T-cell (primary cell): ENCODE data around the gene SYT9. TPM values are rescaled to one million over a fixed set of nuclear protein-coding genes. Genes with fewer than 3 reads are reported as not detected.

Experiments used
- ATAC-seq, 4 experiments: fragments of 200-7000 bp in 3 of 4; fragments of 150-1000 bp in 1 of 4; cut with Tn5 transposase; replicated peaks in 1 of 4; 1 replicate in 3 of 4; 2 replicates in 1 of 4; pipeline ENCODE4 v1.10.0; 2021; ENCODE audit warnings: moderate library complexity in 3 of 4, mild to moderate bottlenecking in 2 of 4, moderate number of reproducible peaks in 1 of 4
- CTCF ChIA-PET, 2 donors: fragments of 300-600 bp; sonication (Branson Sonifier 250); formaldehyde crosslinking; loops; one replicate each; lab custom pipeline; 2022; ENCODE audit warnings: antibody characterized with exemption in 2 of 2; lab: Charles Lee
- POLR2A ChIA-PET, 2 donors: fragments of 300-600 bp; sonication (Branson Sonifier 250); formaldehyde crosslinking; loops; one replicate each; lab custom pipeline; 2022; ENCODE audit warnings: antibody characterized with exemption in 2 of 2; lab: Charles Lee
- DNase-seq, 35 experiments: peaks; one replicate each; pipeline versions ENCODE4 v3.0.0 to v3.0.0-alpha.2; 2013 to 2023
- H3K27ac ChIP-seq: one replicate; pipeline ENCODE4 v1.5.1; 2013; ENCODE audit warnings: low read length
- H3K27me3 ChIP-seq, 2 experiments: replicated peaks in 1 of 2; 1 replicate in 1 of 2; 2 replicates in 1 of 2; pipeline versions ENCODE4 v1.6.1 to v1.7.0; 2013; ENCODE audit warnings: low read length in 1 of 2, mixed read lengths in 1 of 2; ENCODE audit not compliant: control insufficient read depth in 2 of 2, insufficient read depth in 2 of 2; ENCODE audit errors: extremely low read depth in 1 of 2
- H3K36me3 ChIP-seq, 2 donors: 1 replicate in 1 of 2; 2 replicates in 1 of 2; pipeline versions ENCODE4 v1.6.1 to v1.7.0; 2013; ENCODE audit warnings: low read length in 1 of 2; ENCODE audit not compliant: control insufficient read depth in 2 of 2, insufficient read depth in 1 of 2; ENCODE audit errors: extremely low read depth in 1 of 2
- H3K4me1 ChIP-seq, 2 experiments: 1 replicate in 1 of 2; 2 replicates in 1 of 2; pipeline versions ENCODE4 v1.6.1 to v1.7.0; 2013; ENCODE audit warnings: low read length in 2 of 2, mixed read lengths in 1 of 2; ENCODE audit not compliant: insufficient read depth in 2 of 2, control insufficient read depth in 1 of 2; ENCODE audit errors: extremely low read depth in 1 of 2
- H3K4me3 ChIP-seq, 2 donors: 1 replicate in 1 of 2; 2 replicates in 1 of 2; pipeline versions ENCODE4 v1.5.1 to v1.7.0; 2013; ENCODE audit warnings: mild to moderate bottlenecking in 2 of 2, low read length in 1 of 2, moderate library complexity in 1 of 2; ENCODE audit not compliant: control insufficient read depth in 1 of 2; ENCODE audit errors: extremely low read depth in 1 of 2
- H3K9me3 ChIP-seq: 2 replicates; pipeline ENCODE4 v1.7.0; 2013
- H3K27ac Mint-ChIP-seq, 2 donors: one replicate each; pipeline ENCODE4 v1.8.0; 2020 to 2021; ENCODE audit warnings: mild to moderate bottlenecking in 2 of 2, mixed read lengths in 2 of 2
- H3K27me3 Mint-ChIP-seq, 2 donors: one replicate each; pipeline ENCODE4 v1.8.0; 2021 to 2022; ENCODE audit warnings: mixed read lengths in 2 of 2
- H3K36me3 Mint-ChIP-seq: one replicate; pipeline ENCODE4 v1.8.0; 2021; ENCODE audit warnings: mixed read lengths
- H3K4me1 Mint-ChIP-seq, 3 donors: one replicate each; pipeline ENCODE4 v1.8.0; 2020 to 2022; ENCODE audit warnings: mixed read lengths in 3 of 3, mild to moderate bottlenecking in 1 of 3
- H3K4me3 Mint-ChIP-seq, 3 donors: one replicate each; pipeline ENCODE4 v1.8.0; 2020 to 2022; ENCODE audit warnings: mild to moderate bottlenecking in 3 of 3, mixed read lengths in 3 of 3, moderate library complexity in 3 of 3
- H3K9me3 Mint-ChIP-seq, 3 donors: one replicate each; pipeline ENCODE4 v1.8.0; 2020 to 2022; ENCODE audit warnings: mixed read lengths in 3 of 3
- WGBS: methylation state at CpG from one replicate; pipeline ENCODE4 v1.1.5; 2013; ENCODE audit warnings: missing lambda C conversion rate; ENCODE audit not compliant: insufficient coverage; 5-methylcytosine and 5-hydroxymethylcytosine counted together
- total RNA-seq, 35 experiments: library from RNA in 6 of 35; stranded (reverse) in 6 of 35; fragments of 120-200 nt in 1 of 35; gene quantifications; one replicate each; pipeline versions ENCODE4 v1.2.1 to v1.2.4 and lab custom pipeline; 2013 to 2026

The SYT9 gene
- total RNA-seq, 5 donors from 2014 or later (not counting 1 experiment from before 2014, with no cell fraction given), result not detected

- WGBS, result 80% methylated on average over 1 of the region's 5 CpGs
- no peaks in the 10 kb centered on the region for H3K27me3 Mint-ChIP-seq
- H3K4me3 Mint-ChIP-seq, result no peak overlapping the region
- H3K27ac Mint-ChIP-seq, result no peak overlapping the region
- CTCF ChIA-PET, result interaction anchor here in 1 of 2 donors (0.7 kb wide), 1 partner anchor 877 kb away, joined by 5 read pairs; no protein-coding TSS in a partner anchor
- Histone ChIP-seq H3K36me3 (no peaks in the 10 kb centered on the region), H3K4me3 (no peak overlapping the region), H3K27me3 (no peaks in the 10 kb centered on the region), H3K9me3 (no peaks in the 10 kb centered on the region), H3K27ac (no peak overlapping the region), H3K4me1 (no peaks in the 10 kb centered on the region)
- no peaks in the 10 kb centered on the region for H3K36me3 Mint-ChIP-seq
- ATAC-seq (no peak), DNase-seq (no peak)
- POLR2A ChIA-PET, result interaction anchor here in 1 of 2 donors (0.7 kb wide), 1 partner anchor 1575 kb away, joined by 3 read pairs; no protein-coding TSS in a partner anchor
- H3K9me3 Mint-ChIP-seq, result no peaks in the 10 kb centered on the region
- H3K4me1 Mint-ChIP-seq, result no peaks in the 10 kb centered on the region
Observed at GRCh38 chr11:7469351-7469865, 217.7 kb downstream of the SYT9 start.

DNA sequence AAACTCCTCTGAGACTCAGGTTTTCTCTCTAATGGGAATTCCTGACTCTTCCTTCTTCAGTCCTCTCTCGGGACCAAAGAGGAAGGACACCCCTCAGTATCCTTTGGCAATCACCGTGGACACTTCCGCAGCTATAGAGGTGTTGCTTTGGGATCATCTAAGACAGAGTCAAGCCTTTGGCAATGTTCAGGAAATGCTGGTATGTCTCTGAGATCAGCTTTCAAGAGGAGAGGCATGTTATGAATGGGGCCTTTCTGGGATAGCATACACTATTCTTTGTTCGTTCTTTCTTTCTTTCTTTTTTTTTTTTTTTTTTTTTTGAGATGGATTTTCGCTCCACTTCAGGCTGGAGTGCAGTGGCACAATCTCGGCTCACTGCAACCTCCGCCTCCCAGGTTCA is 219.4 kb downstream of the SYT9 start:
- no peaks in the 10 kb centered on the region for H3K27me3 Mint-ChIP-seq
- no peak overlapping the region for H3K27ac Mint-ChIP-seq
- H3K4me1 ChIP-seq, result no peaks in the 10 kb centered on the region
- no peak overlapping the region for H3K4me3 Mint-ChIP-seq
- no peaks in the 10 kb centered on the region for H3K27me3 ChIP-seq
- POLR2A ChIA-PET, result no interaction called here
- H3K4me1 Mint-ChIP-seq, result no peaks in the 10 kb centered on the region
- DNase-seq, result no peak
- CTCF ChIA-PET, result interaction anchor here in 1 of 2 donors (0.7 kb wide), 1 partner anchor 101 kb away, joined by 10 read pairs; no protein-coding TSS in a partner anchor
- no peaks in the 10 kb centered on the region for H3K36me3 ChIP-seq
- H3K36me3 Mint-ChIP-seq, result no peaks in the 10 kb centered on the region
- no CpG with 5 or more reads among the region's 7 CpGs for WGBS
- ATAC-seq, result no peak
- no peaks in the 10 kb centered on the region for H3K9me3 Mint-ChIP-seq
- H3K27ac ChIP-seq, result no peak overlapping the region
- no peak overlapping the region for H3K4me3 ChIP-seq
- H3K9me3 ChIP-seq, result no peaks in the 10 kb centered on the region

DNA sequence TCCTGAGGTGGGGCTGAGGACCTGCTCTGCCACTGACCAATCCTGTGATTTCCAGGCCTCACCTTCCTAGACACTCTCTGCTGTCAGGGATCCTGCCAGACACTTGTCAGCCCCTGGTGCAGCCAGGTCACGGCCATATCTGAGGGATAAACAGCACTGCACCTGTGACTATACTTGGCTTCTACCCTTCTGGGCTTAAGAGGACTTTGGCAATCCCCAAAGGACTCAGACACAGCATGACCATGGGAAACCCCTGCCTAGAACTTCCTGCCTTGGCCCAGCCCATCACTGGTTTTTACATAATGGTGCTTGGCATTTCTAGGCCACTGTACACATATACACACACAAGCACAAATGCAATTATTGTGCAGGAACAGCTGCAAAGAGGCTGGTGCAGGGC is 222.0 kb downstream of the SYT9 start:
- Mint-ChIP-seq H3K9me3 (no peaks in the 10 kb centered on the region), H3K36me3 (no peaks in the 10 kb centered on the region), H3K4me1 (no peaks in the 10 kb centered on the region), H3K27me3 (no peaks in the 10 kb centered on the region), H3K4me3 (no peak overlapping the region), H3K27ac (no peak overlapping the region)
- CTCF ChIA-PET, result interaction anchor here in 1 of 2 donors (0.6 kb wide), 1 partner anchor 960 kb away, joined by 4 read pairs; no protein-coding TSS in a partner anchor
- Histone ChIP-seq H3K9me3 (no peaks in the 10 kb centered on the region), H3K4me1 (no peaks in the 10 kb centered on the region), H3K36me3 (no peaks in the 10 kb centered on the region), H3K4me3 (no peak overlapping the region), H3K27ac (no peak overlapping the region), H3K27me3 (no peaks in the 10 kb centered on the region)
- 20% methylated on average over 1 of the region's 1 CpG for WGBS
- POLR2A ChIA-PET, result no interaction called here
- ATAC-seq (no peak), DNase-seq (no peak)

GRCh38 chr11:7480113-7480512 is 228.4 kb downstream of the SYT9 start:
- 17% methylated on average over 1 of the region's 2 CpGs for WGBS
- POLR2A ChIA-PET, result interaction anchor here in 1 of 2 donors (0.5 kb wide), 1 partner anchor 10 kb away, joined by 3 read pairs; no protein-coding TSS in a partner anchor

DNA sequence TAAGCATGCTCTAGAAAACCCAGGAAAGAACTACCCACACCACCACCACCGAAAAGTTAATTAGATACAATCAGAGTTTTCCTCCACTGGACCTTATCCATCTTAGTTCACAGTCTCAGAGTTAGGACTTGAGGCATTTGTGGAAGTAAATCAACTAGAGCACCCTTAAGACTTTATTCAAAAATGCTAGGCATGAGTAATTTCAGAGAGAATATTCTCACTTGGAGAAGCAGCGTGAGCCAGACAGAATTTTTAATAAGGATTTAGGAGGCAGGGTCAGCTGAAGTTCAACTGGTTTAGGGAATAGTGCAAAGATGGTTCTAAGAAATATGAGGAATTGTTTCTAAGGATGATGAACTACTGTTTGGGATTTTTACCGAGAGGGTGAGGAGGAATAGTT is 232.4 kb downstream of the SYT9 start:
- Histone ChIP-seq H3K27me3 (peaks cover 0 to 6% of the 10 kb centered on the region in 2 experiments), H3K4me1 (no peaks in the 10 kb centered on the region), H3K27ac (no peak overlapping the region), H3K36me3 (no peaks in the 10 kb centered on the region), H3K9me3 (no peaks in the 10 kb centered on the region), H3K4me3 (no peak overlapping the region)
- Mint-ChIP-seq H3K27me3 (peaks cover 0 to 2% of the 10 kb centered on the region in 2 donors), H3K4me3 (no peak overlapping the region), H3K27ac (no peak overlapping the region), H3K4me1 (no peaks in the 10 kb centered on the region), H3K36me3 (no peaks in the 10 kb centered on the region), H3K9me3 (no peaks in the 10 kb centered on the region)
- no peak for DNase-seq
- ChIA-PET CTCF (no interaction called here), POLR2A (no interaction called here)
- 89% methylated on average over 2 of the region's 3 CpGs for WGBS
- no peak for ATAC-seq

More at GRCh38 chr11:7480113-7480512, 228.4 kb downstream of the SYT9 start:
- Mint-ChIP-seq H3K9me3 (no peaks in the 10 kb centered on the region), H3K36me3 (no peaks in the 10 kb centered on the region), H3K4me3 (no peak overlapping the region), H3K4me1 (no peaks in the 10 kb centered on the region), H3K27ac (no peak overlapping the region), H3K27me3 (no peaks in the 10 kb centered on the region)
- H3K36me3 ChIP-seq, result no peaks in the 10 kb centered on the region
- no peak for DNase-seq
- no peak overlapping the region for H3K27ac ChIP-seq
- ATAC-seq, result no peak
- CTCF ChIA-PET, result no interaction called here
- H3K27me3 ChIP-seq, result no peaks in the 10 kb centered on the region
- no peaks in the 10 kb centered on the region for H3K9me3 ChIP-seq
- H3K4me3 ChIP-seq, result no peak overlapping the region
- H3K4me1 ChIP-seq, result no peaks in the 10 kb centered on the region

- peaks cover 0 to 2% of the 10 kb centered on the region in 2 donors for H3K27me3 Mint-ChIP-seq
- no peaks in the 10 kb centered on the region for H3K36me3 Mint-ChIP-seq
- no peaks in the 10 kb centered on the region for H3K9me3 Mint-ChIP-seq
- ATAC-seq, result no peak
- DNase-seq, result no peak
- H3K27me3 ChIP-seq, result peaks cover 0 to 6% of the 10 kb centered on the region in 2 experiments
- H3K27ac Mint-ChIP-seq, result no peak overlapping the region
- H3K4me3 ChIP-seq, result no peak overlapping the region
- no CpG with 5 or more reads among the region's 3 CpGs for WGBS
- CTCF ChIA-PET, result no interaction called here
- POLR2A ChIA-PET, result no interaction called here
- no peaks in the 10 kb centered on the region for H3K4me1 Mint-ChIP-seq
- no peak overlapping the region for H3K27ac ChIP-seq
- H3K4me1 ChIP-seq, result no peaks in the 10 kb centered on the region
- no peaks in the 10 kb centered on the region for H3K36me3 ChIP-seq
- H3K4me3 Mint-ChIP-seq, result no peak overlapping the region
- no peaks in the 10 kb centered on the region for H3K9me3 ChIP-seq
Observed at GRCh38 chr11:7484645-7485044, 232.9 kb downstream of the SYT9 start.
